ENCODE results near the gene LENG1.

Gene LENG1

DNA sequence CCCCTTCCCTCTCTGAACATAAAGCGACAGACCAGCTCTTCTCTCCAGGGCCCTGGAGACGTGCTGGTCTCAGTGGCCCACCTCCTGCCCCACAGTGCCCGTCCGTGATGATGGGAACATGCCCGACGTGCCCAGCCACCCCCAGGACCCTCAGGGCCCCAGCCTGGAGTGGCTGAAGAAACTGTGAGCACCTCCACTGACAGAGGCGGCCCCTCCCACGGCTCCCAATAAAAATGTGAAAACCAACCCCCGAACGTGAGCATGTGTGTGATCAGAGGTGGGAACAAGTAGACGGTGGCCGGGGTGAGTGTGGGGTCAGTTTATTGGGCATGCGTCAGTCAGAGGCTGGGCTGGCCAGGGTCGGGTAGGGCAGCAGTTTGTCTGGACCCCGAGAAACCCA is 52.8 kb downstream of the LENG1 start:
- no peak for DNase-seq

GRCh38 chr19:54105796-54106195 is 53.7 kb downstream of the LENG1 start:
- no peak for DNase-seq

Data from DMS153 (cell line).